Left ventricle myocardium inferior (tissue), 1 donor: ENCODE results near the gene SSBP3. TPM values are rescaled to one million over a fixed set of nuclear protein-coding genes. Genes with fewer than 3 reads are reported as not detected.

Source experiments
- DNase-seq: peaks from one replicate; pipeline ENCODE4 v3.0.0-alpha.2; 2020
- H3K27ac ChIP-seq: fragments of 200-600 bp; replicated peaks from 2 replicates; pipeline ENCODE4 v1.8.0; 2021
- H3K27me3 ChIP-seq: fragments of 200-600 bp; 2 replicates; pipeline ENCODE4 v1.8.0; 2021; ENCODE audit warnings: low read depth
- H3K36me3 ChIP-seq: fragments of 200-600 bp; 2 replicates; pipeline ENCODE4 v1.8.0; 2021
- H3K4me1 ChIP-seq: fragments of 200-600 bp; 2 replicates; pipeline ENCODE4 v1.8.0; 2021
- H3K4me3 ChIP-seq: fragments of 200-600 bp; 2 replicates; pipeline ENCODE4 v1.8.0; 2021; ENCODE audit warnings: mild to moderate bottlenecking, moderate library complexity
- H3K9me3 ChIP-seq: fragments of 200-600 bp; replicated peaks from 2 replicates; pipeline ENCODE4 v1.8.0; 2021
- CTCF ChIP-seq: fragments of 200-600 bp; IDR thresholded peaks from 2 replicates; pipeline ENCODE4 v1.8.0; 2021; ENCODE audit warnings: antibody characterized with exemption, mild to moderate bottlenecking, borderline replicate concordance
- intact Hi-C: fragments of 100-400 bp; cut with micrococcal nuclease; formaldehyde crosslinking; loops from one replicate; pipeline ENCODE4 v1.11.0; 2022
- total RNA-seq: library from RNA; stranded (reverse); fragmentation: NEBNext Ultra II Directional; extraction: Animal tissue kit (Norgen Biotek cat#: 25700); gene quantifications from one replicate; pipeline ENCODE4 v1.2.1, GENCODE V29; 2021
- donor health status: DM: no; HTN: yes; CAD: no; lungs with severe emphysema.

SSBP3 gene
- total RNA-seq, 1 donor from 2014 or later, result 57.7 TPM

DNA sequence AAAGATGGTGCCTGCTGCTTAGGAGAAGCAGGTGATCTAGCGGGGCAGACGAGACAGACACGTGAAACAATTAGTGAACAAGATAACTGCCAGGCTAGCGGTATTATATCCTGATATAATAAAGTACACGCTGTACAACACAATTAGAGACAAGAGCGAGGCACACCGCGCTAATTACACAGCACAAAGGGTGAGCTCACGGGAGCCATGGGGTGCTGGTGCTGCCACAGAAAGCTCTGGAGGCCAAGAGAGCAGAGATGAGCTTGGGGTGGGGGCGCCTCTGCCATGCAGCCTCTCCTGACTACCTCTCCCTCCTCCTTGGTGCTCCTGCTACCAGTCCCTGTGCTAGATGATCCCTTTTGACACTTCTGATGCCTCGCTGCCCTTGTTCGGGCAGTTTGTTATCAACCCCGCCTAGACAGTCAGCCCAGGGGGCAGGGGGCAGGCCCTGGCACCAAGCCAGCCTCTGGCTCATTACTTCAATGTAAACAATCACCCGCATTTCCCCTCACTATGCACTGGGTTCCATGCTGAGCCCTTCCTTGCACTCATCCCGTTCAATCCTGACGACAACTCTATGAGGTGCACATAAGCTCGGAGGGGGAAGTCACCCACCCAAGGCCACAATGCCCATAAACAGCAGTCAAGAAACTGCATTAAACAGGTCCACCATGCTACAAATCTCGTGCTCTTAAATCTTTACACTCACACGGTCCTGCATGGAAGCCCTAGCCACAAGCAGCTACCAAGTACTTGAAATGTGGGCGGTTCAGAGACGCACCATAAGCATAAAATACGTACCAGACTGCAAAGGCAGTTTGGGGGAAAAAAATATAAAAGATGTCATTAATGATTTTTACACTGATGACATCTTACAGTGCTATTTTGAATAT is 103.0 kb downstream of the SSBP3 start:
- intact Hi-C loops, result loop anchor here (10.0 kb wide), 1 partner anchor 102 kb away; the partner anchor contains the start of gene SSBP3
- Histone ChIP-seq H3K4me1 (peaks cover 87% of the 10 kb centered on the region), H3K27me3 (no peaks in the 10 kb centered on the region), H3K27ac (peak overlapping the region; percentile 36), H3K4me3 (no peak overlapping the region), H3K36me3 (no peaks in the 10 kb centered on the region), H3K9me3 (no peaks in the 10 kb centered on the region)
- TF ChIP-seq CTCF, result no peak
- no peak for DNase-seq

GRCh38 chr1:54302549-54302948 is 103.6 kb downstream of the SSBP3 start:
- no peak for TF ChIP-seq CTCF
- H3K4me1 ChIP-seq, result peaks cover 87% of the 10 kb centered on the region
- peak overlapping the region; percentile 36 for H3K27ac ChIP-seq

DNA sequence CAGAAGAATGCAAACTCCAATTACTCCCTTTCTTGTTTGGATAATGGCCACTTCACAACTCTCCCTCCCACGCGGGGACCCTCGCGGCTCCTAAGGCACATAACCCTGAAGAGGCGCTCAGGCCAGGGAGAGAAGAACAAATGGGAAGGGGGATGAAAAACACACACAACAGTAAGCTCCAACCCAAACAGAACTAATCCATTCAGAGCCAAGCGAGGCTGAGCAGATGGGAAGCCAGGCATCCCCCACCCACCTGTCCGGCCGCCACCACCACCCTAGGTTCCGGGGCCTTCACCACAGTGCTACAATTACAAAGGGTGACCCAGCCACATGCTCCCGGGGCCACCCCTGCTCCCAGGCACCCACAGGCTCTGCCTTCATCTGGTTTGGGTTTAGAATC is 104.7 kb downstream of the SSBP3 start:
- TF ChIP-seq CTCF, result no peak
- Histone ChIP-seq H3K4me3 (no peak overlapping the region), H3K4me1 (peaks cover 87% of the 10 kb centered on the region), H3K27ac (no peak overlapping the region), H3K27me3 (no peaks in the 10 kb centered on the region), H3K9me3 (no peaks in the 10 kb centered on the region), H3K36me3 (no peaks in the 10 kb centered on the region)
- intact Hi-C loops, result loop anchor here (10.0 kb wide), 1 partner anchor 103 kb away; the partner anchor contains the start of gene SSBP3
- DNase-seq, result no peak

More at GRCh38 chr1:54302549-54302948, 103.6 kb downstream of the SSBP3 start:
- H3K27me3 ChIP-seq, result no peaks in the 10 kb centered on the region
- no peak overlapping the region for H3K4me3 ChIP-seq
- no peak for DNase-seq
- intact Hi-C loops, result loop anchor here (10.0 kb wide), 1 partner anchor 102 kb away; the partner anchor contains the start of gene SSBP3
- no peaks in the 10 kb centered on the region for H3K36me3 ChIP-seq
- H3K9me3 ChIP-seq, result no peaks in the 10 kb centered on the region

- Histone ChIP-seq H3K9me3 (no peaks in the 10 kb centered on the region), H3K27me3 (no peaks in the 10 kb centered on the region), H3K27ac (peak overlapping the region; percentile 58), H3K4me3 (no peak overlapping the region), H3K36me3 (no peaks in the 10 kb centered on the region), H3K4me1 (peaks cover 87% of the 10 kb centered on the region)
- intact Hi-C loops, result loop anchor here (10.0 kb wide), 1 partner anchor 104 kb away; the partner anchor contains the start of gene SSBP3
- TF ChIP-seq CTCF, result no peak
- no peak for DNase-seq
Observed at GRCh38 chr1:54300401-54300800, 105.8 kb downstream of the SSBP3 start.

GRCh38 chr1:54299037-54299436 is 107.2 kb downstream of the SSBP3 start:
- H3K4me1 ChIP-seq, result peaks cover 86% of the 10 kb centered on the region

More at GRCh38 chr1:54299037-54299436, 107.2 kb downstream of the SSBP3 start:
- DNase-seq, result peak; percentile 40
- Histone ChIP-seq H3K9me3 (no peaks in the 10 kb centered on the region), H3K4me3 (no peak overlapping the region), H3K36me3 (no peaks in the 10 kb centered on the region), H3K27me3 (no peaks in the 10 kb centered on the region), H3K27ac (peak overlapping the region; percentile 58)
- intact Hi-C loops, result no loop called here
- no peak for TF ChIP-seq CTCF
